Activated CD4-positive, alpha-beta T cell treated with anti-CD3 and anti-CD28 coated beads for 1 hour (primary cell): ENCODE results near the gene FXR2.
"Not testable (repeated sequence)": the region's sequence is repeated elsewhere in the genome, so short reads cannot be mapped to it uniquely, and the experiment has no call there.

Experiments used
- DNase-seq: peaks from one replicate; pipeline ENCODE4 v3.0.0-alpha.2; 2020

The FXR2 gene

DNA sequence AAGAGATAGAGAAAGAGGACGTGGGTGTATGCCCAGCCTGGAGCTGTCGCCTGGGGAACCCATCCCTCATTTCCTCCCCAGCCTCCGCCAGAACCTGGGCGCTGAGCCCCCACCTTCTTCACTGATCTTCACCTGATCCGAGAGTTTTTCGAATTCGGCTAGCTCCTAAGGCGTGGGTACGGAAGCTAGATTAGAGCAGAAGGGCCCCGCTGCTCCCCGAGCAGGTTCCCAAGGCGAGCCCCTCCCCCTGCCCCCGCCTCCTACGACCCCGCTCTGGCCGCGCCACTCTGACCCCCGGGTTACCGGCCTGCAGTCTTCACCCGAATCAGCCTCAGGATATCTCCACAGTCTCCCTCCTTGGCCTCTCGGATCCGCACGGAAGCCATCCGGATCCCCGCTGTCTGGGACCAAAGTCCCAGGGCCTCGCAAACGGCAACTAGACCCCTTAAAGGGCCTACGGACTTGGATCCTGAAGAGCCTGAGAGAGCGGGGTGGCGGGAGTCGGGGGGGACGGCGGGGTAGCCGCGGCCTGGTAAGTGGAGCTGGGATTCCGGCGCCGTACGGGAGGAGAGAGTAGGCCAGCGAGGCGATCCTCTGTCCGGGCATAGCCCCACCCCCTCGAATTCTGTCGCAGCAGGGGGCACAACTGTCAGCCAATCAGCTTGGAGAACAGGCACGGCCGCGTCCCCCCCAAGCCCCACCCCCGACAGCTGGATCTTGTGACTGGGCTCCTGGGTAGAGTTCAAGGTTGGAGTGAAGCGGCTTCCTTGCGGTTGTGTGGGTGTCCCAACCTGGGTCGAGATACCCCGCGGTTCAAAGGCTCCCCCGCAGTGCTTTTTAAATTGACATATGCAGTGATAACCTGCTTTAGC lies 12.8 kb upstream of the FXR2 start, which contains the start of gene SAT2:
TSS of gene SAT2 (minus strand) at position 572 of the 872 bp plus-strand sequence. CDS start at position 386, 186 bp downstream.
- DNase-seq: peak; percentile 72

DNA sequence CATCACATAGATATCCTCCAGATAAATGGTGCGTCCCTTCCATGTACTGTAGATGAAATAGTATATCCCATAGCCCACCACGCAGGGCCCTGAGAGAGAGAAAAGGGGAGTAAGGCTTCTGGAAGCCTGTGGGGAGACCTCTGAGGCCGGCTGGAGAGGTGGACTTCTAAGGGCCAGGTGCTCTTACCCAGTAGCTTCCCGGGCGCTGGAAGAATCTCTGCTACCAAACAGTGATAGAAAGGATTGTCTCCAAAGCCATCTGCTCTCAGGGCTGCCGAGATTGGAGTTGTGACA lies 12.2 kb upstream of the FXR2 start:
- no peak for DNase-seq

- no peak for DNase-seq
Observed at GRCh38 chr17:7626307-7626706, 11.6 kb upstream of the FXR2 start.

GRCh38 chr17:7625749-7626148 lies 11.1 kb upstream of the FXR2 start:
- not testable (repeated sequence) for DNase-seq

- no peak for DNase-seq
Observed at GRCh38 chr17:7623661-7624060, 9.0 kb upstream of the FXR2 start.

DNA sequence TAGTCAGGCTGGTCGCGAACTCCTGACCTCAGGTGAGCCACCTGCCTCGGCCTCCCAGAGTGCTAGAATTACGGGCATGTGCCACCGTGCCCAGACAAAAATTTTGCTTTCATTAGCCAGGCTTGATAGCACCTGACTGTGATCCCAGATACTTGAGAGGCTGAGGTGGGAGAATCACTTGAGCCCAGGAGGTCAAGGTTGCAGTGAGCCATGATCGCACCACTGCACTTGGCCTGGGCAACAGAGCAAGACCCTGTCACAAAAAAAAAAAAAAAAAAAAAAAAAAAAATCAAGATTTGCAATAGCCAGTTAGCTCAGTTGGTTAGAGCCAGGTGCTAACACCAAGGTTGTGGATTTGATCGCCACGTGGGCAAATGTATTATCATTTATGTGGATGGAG lies 6.1 kb upstream of the FXR2 start:
- no peak for DNase-seq

DNA sequence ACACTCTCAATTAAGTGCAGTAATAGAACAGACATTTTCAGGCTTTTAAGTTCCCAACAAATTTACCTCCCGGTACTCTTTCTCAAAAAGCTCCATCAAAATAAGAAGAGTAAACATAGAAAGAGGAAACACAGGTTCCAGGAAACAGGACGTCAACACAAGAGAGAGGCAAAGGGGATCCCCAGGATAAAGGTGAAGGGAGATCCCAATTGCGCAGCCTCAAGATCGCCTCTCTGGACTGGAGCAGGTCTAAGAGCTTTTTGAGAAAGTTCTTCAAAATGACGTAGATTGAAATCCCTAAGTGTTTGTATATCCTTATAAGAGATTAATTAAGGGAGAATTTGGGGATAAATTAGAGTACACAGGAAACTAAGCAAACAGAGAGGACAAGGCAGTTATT lies 3.9 kb upstream of the FXR2 start:
- DNase-seq: no peak

- DNase-seq: no peak
Observed at GRCh38 chr17:7615265-7615747, 609 bp upstream of the FXR2 start.

- no peak for DNase-seq
Observed at GRCh38 chr17:7613769-7614424, 800 bp downstream of the FXR2 start.

GRCh38 chr17:7612294-7612640 lies 2.4 kb downstream of the FXR2 start:
- no peak for DNase-seq

DNA sequence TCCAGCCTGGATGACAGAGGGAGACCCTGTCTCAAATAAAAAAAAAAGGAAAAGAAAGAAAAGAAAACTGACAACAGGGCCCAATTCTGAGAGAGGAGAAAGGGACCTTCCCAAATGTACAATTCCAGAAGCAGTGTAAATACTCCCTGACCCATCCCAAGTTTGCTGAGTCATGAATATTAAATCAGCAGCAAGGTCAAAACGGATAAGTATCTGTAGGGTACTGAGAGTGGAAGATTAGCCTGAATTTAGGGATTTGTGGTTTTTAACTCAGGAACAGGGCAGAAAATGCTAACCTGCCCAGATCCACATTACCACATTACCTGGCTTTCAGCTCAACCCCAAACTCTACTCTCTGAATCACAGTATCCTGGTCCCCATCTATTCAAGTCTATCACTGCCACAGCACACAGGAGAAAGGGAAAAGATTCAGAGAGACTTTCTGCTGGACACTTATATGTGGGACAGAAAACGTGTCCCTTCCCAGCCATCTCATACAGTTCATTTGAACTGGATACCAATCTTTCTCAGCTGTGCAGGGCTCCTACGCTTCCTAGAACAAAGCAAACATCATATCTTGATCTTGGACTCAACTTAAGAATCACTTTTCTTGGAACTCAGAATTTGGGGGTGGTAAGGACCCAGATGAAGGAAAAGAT lies 2.9 kb downstream of the FXR2 start:
- DNase-seq: no peak

- DNase-seq: no peak
Observed at GRCh38 chr17:7610641-7611040, 4.1 kb downstream of the FXR2 start.

GRCh38 chr17:7606280-7606679 lies 8.4 kb downstream of the FXR2 start:
- DNase-seq: no peak

DNA sequence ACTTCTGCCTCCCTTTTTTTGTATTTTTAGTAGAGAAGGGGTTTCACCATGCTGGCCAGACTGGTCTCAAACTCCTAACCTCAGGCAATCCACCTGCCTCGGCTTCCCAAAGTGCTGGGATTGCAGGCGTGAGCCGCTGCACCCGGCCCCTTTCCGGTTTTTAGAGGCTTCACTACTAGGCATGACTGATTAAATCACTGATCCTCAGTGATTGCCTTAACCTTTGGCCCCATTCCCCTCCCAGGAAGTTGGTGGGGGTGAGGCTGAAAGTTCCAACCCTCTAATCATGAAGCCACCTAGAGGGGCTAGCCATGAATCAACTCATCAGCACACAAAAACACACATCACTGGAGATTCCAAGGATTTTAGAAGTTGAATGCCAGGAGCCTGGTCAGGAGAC lies 17.1 kb downstream of the FXR2 start:
- not testable (repeated sequence) for DNase-seq

- no peak for DNase-seq
Observed at GRCh38 chr17:7593296-7593695, 21.4 kb downstream of the FXR2 start.

GRCh38 chr17:7592422-7593021 lies 22.2 kb downstream of the FXR2 start:
- DNase-seq: no peak

GRCh38 chr17:7591596-7591995 lies 23.1 kb downstream of the FXR2 start:
- no peak for DNase-seq

GRCh38 chr17:7590743-7591142 lies 24.0 kb downstream of the FXR2 start:
- no peak for DNase-seq

DNA sequence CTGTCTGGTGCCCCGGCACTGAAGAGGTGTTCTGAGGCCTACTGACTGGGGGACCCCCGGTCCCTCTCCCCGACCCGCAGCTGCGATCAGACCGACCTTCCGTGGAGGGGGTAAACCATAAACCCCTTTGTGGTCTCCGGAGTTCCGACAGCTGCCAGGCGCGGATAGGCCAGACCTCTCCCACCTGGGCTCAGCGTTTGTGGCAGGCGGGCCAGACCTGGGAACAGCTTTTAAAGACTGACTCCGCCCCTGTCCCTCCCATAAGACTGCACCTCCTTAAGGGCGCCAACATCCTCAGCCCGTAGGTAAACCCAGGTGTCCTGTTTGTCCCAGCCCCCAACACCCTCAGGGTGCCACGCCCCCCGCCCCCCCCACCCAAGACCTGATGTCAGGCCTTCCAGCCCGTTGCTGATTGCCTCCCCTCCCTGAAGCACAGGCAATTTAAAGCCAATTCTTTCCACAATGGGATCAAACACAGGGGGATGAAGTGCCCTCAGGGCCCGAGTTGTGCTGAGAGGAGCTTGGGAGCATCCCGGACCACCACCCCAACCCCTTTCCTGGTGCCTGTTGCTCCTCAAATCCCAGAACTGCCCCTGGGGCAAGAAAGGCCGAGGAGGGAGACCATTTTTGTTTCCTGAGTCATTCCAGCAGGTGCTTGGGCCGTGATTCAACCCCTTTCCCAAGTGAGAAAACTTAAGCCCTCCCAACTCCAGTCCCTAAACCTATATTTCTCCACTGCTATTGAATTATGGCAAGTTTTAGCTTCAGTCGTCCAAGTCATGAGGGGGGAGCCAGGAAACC lies 24.6 kb downstream of the FXR2 start, which contains the start of gene SOX15:
TSS of gene SOX15 (minus strand) at position 204 of the 801 bp plus-strand sequence. CDS start 418 bp downstream, outside the sequence.
- no peak for DNase-seq

- peak; percentile 56 for DNase-seq
Observed at GRCh38 chr17:7589204-7589868, 25.4 kb downstream of the FXR2 start.

DNA sequence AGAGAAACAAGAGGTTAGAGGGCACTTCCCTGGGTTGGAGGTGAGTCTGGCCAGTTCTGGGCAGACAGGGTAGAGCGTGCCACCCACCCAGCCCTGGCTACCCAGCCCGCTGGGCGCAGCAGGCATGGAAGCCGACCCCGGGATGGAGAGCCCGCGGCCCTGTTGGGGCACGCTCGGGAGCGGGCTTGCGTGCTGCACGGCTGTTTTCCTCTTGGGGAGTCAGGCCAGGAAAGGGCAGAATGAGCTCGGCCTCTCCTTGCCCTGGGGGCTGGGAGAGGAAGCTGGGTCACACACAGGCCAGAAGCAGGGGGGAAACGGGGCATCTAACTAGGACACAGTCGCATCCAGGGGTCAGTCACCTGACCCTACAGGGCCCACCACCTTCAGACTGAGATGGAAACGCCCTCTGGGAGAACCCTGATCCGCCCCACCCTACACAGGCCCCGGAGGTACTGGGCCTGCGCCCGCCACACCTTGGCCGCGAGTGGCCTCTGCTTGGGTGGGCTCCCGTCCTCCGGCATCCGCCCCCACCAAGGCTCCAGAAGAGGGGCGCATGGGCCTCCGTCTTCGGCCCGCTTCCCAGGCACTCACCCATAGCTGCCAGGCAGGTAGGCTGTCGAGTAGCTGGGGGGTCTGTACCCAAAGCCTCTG lies 26.0 kb downstream of the FXR2 start:
- no peak for DNase-seq
